ENCODE data around the gene LSM14A.

DNA sequence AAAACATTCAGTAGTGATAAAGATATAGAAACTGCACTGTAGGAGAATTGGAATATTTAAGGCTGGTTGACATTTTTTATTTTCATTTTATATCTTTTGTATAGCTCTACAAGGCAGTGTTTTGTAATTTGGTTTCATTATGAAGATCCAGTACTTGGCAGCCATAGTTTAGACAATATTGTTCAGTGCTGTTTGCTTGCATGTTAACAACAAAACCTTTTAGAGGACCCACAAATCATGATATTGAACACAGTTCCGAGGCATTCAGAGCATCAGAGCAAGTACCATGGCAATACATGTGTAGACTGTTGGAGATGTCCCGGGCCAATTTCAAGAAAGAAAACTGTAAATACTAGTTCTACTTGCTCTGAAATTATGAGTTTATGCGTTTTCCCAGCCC, 56.5 kb downstream of the LSM14A start:
- no peak for TF ChIP-seq POLR2A (IDR thresholded peaks at IDR 0.05)
- TF ChIP-seq, protein P1, sequence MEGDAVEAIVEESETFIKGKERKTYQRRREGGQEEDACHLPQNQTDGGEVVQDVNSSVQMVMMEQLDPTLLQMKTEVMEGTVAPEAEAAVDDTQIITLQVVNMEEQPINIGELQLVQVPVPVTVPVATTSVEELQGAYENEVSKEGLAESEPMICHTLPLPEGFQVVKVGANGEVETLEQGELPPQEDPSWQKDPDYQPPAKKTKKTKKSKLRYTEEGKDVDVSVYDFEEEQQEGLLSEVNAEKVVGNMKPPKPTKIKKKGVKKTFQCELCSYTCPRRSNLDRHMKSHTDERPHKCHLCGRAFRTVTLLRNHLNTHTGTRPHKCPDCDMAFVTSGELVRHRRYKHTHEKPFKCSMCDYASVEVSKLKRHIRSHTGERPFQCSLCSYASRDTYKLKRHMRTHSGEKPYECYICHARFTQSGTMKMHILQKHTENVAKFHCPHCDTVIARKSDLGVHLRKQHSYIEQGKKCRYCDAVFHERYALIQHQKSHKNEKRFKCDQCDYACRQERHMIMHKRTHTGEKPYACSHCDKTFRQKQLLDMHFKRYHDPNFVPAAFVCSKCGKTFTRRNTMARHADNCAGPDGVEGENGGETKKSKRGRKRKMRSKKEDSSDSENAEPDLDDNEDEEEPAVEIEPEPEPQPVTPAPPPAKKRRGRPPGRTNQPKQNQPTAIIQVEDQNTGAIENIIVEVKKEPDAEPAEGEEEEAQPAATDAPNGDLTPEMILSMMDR (IDR thresholded peaks at IDR 0.05): no peak

Data from lower leg skin (tissue), 3 donors.